NCI-H1694 treated with DMSO at 0.1 percent for 48 hours (cell line): ENCODE results near the gene DIO2.

ENCODE experiments used
- DNase-seq: peaks from one replicate; lab custom pipeline; 2025; lab: John Stamatoyannopoulos, UW

DIO2 gene

DNA sequence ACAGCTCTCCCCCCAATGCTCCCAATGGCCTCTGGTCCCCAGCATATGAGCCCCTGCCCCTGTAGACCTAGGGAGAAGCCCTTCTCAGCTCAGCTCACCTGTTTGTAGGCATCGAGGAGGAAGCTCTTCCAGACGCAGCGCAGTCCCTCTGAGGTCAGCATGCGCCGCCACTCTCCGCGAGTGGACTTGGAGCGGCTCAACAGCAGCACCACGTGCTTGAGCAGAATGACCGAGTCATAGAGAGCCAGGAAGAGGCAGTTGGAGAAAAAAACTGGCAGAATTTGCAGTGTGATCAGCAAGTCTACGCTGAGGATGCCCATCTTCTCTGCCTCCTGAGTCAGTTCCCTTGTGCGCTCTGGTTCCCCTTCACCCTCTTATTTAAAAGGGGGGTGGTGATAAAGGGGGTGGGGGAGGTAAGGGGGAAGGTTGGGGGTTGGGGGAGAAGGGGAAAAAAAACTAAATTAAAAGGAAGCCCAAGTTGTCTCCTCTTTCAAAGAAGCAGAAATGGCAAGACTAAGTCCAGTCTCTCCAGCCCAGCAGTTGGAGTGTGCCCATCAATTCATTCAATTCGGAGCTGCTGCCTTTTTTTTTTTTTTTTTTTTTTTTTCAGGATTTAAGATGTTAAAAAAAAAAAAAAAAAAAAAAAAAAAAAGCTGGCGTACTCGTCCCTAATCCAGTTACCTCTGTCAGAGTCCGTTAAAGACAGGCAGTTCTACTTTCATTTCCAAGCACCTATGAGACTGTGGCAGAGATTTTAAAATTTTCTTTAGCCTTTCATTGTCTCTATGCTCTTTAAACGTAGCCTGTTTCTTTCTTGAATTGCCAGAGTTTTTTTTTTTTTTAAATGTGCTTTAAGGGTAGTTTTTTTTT is at the start of gene DIO2:
Gene DIO2 (minus strand): TSS at position 352 of the 870 bp plus-strand sequence. CDS start 32 bp downstream, at position 320.
- DNase-seq: no peak

DNA sequence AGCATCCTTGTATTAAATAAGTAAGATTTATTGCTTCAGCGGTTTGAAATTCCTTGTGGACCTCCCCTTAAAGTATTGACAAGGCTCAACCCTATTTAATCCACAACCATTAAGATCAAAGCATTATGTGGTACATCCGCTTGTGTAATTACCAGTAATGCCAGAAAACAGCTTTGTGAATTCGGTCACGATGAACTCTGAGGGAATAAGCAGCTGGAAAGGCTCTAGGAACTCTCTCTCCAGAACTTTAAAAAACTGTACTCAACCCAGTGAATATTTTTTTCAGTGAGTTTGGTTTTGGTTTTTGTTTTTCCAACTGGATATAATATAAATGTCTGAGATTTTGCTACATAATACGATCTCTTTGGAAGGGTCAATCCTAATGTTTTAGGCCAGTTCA is 49.3 kb upstream of the DIO2 start:
- no peak for DNase-seq

DNA sequence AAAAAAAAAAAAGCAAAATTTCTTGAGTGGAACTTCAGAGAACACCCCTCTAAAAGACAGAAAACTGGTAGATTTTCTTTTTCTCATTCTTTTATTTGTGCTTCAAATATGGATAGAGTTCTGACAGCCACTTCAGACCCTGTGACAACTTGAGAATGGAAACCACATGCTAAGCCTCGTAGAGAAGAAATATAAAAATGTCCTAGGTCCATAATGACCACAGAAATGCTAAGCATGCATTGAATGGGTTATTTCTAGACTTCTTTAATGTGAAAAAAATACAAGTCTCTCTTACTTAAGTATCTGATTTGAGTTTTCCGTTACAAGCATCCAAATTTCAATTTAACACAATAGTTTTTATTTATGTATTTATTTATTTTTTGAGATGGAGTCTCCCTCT is 28.3 kb upstream of the DIO2 start:
- no peak for DNase-seq

DNA sequence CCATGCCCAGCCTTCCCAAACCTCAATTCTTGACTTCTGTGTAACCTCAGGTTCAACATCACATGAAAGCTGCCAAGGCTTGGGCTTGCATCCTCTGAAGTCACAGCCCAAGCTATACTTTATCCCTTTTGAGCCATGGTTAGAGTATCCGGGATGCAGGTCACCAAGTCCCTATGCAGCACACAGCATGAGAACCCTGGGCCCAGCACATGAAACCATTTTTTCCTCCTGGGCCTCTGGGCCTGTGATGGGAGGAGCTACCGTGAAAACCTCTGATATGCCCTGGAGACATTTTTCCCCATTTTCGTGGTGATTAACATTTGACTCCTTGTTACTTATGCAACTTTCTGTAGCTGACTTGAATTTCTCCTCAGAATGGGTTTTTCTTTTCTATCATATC is 25.8 kb upstream of the DIO2 start:
- DNase-seq: no peak

DNA sequence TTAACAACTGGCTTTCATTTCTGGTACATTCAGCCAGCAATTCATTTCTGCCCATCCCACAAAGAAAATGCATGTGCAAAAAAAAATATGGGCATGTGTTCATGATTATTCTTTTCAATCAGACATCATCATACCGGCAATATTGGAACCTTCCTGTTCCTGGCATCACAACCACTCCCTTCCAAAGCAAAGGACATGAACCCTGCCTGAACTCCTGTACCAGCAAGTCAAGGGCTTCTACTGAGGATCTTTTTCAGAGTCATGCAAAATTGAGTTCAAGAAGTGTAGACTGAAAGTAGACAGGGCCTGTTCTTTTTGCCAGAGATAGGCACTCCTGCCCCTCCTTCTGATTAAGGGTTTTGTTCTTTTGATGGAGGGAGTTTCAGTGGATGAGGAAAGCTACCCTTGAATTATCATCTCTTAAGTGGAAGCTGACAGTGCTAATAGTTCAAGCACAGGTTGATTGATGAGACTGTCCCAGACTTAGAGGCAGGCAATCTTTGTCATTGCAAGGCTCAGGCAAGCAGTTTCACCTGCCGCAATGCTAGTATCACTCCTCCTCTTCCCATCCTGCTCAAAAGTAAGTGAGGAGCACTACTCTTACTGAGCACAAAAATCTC is 22.3 kb upstream of the DIO2 start:
- no peak for DNase-seq

DNA sequence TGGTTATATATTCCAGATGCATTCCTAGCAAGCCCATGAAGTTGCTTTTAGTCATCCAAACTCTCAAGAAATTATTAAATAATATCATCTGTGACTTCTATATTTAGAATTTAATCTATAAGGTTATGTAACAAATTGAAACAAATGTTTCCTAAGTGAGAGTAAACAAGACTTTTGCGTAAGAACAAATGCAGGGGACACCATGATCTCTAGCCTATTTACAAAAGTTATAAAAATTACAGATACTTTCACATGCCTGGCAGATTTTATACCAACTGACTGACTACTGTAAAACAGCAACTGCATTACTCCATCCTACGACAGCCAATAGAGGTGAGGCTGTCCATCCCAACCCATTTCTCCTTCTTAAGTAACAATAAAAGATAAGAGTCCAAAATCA is 20.4 kb upstream of the DIO2 start:
- DNase-seq: no peak

DNA sequence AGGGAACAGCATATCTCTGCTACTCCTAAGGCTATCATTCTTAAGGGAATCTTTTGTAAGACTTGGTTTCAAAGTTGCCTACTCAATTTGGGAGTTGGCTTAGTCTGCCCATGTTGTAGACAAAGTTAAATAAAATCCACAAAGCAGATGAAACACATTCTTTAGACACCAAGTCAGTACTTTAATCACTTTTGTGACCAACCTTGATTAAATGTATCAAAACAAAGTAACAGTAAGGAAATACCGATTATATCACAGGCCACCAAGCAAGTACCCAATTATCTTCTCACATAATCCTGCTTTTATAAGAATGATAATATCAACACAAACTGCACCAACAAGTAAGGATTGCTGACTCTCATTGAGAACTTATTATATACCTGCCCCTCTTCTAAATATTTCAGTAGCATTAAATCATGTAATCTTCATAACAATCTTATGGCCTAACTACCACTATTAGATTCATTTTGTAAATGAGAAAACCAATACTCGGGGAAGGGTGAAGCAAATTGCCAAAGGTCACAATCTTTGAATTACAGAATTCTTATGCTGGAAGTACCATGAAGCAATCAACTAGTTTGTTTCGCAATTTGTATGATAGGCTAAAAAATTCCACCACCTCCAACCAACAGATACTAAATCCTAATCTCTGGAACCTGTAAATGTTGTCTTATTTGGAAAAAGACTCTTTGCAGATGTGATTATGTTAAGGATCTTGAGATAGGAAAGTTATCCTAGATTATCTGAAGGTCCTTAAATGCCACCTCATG is 12.6 kb upstream of the DIO2 start:
- DNase-seq: no peak

DNA sequence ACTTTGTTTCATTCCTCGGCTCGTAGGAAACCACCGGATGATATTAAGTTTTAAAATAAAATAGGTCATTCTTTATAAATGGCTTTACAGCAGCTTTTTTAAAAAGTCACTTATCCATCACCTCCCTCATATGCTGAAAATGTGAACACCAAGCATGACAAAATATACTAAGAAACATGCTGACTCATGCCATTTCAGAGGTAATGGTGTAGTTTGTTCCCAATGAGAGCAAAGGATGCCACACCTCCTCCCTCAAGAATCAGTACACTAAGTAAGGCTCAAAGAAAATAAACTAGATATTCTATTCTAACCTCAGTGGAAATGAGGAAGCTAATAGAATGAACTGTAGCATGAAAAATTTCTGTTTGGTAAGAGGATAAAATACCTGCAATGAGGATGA is 5.5 kb upstream of the DIO2 start:
- no peak for DNase-seq

DNA sequence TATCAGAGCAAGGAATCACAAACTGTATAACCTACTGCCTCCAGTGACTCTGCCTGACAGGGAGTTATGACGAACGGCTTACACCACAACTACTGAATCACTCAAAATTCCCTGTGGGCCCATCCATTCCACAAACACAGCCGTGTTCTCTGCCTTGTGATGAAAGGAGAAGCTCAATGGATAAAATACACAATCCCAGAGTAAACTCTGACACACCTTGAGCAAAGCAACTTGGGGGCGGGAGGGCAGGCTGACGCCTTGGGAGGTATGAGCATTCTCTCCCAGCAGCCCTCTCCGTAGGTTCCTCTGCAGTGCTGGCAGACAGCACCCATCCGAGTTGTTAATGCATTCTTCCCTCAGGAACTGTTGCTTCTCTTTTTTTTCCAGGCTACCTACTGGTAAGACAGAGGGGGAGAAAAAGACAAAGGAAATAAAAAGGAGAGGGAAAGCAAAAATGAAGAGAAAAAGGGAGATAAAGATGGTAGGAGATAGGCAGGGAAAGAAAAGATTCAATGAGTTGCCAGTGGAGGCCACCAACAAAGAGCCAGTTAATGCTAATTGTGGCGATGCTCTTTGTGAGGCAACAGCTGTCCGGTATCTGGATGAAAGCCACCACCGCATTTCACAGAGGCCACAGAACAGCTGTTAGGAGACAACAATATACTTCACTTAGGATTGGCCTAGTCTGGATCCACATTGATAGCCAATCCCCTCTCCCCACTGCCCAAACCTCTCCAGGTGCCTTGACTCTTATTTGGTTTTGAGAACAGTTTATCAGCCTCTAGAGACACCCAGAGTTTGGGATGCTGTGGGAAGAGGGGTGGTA is 4.7 kb upstream of the DIO2 start:
- DNase-seq: no peak

DNA sequence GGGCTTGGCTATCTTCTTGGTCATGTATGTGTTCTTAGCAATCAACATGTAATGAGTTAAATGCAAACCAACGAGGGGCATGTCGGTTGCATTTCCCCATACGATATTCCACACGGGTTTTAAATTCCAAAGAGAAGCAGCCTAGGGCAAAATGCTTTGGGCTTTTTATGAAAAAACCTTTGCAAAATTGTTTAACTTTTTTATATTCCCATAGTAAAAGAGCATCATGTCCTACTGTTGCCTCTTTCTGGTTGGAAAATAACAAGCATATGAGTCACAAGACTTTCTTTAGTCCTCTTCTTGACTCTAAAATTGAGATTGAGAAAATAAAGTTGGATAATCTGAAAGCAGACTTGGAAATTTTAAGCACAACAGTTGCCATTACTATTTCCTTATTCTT is 3.8 kb upstream of the DIO2 start:
- no peak for DNase-seq

DNA sequence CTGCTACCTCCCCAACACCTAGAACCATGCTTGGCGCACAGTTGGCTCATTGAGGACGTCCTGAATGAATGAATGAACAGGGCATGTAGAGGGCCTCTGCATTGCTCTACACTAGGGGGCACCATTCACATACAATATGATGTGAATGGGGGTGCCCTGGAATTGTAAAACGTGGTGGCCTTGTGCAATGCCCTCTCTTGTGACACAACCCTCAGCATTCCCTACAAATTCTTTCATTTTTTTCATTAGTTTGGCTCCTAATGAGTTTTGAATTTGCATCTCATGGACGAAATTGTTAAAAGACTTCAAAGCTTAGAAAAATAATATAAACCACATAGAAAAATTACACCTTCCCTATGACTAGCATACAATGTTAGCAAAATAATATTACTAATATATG is 2.3 kb upstream of the DIO2 start:
- DNase-seq: peak; percentile 39

DNA sequence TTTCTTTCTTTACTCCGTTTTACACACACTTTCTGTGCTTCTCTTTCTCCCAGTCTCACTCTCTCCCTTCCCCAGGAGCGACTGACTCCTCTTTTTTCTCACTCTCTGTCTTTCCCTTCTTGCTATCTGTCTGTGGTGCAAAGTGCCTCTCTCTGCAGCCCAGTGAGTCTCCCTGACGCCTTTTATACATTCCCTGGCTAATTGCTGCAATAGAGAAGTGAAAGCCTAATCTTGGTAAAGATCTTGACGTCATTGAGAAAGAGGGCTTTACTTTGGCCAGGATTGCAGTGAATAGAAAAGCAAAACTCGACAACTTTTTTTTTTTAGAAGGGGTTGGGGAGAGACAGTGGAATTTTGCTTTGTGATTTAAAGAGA is 706 bp upstream of the DIO2 start:
- no peak for DNase-seq

DNA sequence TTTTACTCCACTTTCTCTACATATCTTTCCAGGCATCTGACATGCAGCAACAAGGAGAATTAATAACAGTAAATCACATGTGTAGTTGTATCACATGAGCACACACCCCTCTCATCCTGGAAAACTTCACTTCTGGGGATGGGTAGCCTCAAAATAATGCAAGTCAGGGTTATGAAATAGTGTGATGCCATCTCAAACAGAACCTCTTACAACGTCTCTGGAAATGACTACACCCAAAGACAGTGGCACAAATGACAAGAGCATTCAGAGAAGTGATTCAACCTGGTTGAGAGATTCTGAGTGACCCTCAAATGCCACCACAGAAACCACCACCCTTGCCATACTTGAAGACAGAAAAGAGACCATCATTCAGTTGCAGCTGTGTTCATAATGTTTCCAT is 2.8 kb downstream of the DIO2 start:
- no peak for DNase-seq

DNA sequence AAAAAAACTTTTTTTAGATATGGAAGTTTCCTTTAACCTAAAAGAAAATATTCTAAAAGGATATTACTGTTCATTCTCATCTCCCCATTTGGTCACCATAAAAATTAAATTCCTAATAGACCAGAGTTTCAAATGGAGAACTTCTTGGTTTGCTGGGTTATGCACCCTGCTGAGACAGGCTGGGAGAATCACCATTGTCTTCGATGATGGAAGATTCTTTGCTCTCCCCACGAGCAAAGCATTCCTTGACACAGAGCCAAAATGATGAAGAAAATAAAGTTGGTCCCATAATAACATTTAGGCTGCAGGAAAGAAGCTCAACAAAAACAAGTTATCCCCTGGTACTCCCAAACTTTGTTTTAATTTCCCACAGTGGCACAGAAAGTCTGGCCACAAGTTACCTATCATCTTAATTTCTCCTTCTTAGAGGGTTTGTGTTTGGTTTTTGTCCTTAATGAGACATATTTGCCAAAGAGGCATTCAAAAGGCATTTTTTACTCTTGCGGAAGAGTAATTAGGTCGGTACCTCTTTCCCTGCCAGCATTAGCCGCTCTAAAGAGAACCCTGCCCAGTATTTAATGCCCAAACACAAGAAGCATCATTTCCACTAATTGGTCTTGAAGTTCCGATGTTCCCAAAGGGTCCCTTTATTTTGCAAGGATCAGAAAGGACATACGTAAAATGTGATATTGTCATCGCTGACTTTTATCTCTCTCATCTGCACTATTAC is 4.8 kb downstream of the DIO2 start:
- no peak for DNase-seq

DNA sequence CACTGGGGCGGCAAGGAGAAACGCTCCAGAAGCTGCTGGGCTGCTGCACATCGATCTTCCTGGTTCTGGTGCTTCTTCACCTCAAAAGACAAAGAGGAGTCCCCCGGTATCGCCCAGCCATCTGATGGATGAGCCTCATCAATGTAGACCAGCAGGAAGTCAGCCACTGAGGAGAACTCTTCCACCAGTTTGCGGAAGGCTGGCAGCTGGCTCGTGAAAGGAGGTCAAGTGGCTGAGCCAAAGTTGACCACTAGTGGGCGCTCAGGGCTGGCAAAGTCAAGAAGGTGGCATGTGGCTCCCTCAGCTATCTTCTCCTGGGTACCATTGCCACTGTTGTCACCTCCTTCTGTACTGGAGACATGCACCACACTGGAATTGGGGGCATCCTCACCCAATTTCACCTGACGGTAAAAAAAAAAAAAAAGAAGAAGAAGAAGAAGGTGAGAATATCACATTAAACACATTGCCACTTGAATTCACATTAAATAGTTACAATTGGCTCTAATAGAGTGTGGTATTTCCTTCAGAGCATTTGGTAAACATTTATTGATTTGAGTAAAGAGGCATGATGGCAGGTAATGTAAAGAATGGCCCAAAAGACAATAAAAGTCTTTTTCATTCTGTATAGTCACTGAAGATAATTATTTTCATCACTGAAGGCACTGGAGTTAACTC is 8.3 kb downstream of the DIO2 start:
- no peak for DNase-seq

DNA sequence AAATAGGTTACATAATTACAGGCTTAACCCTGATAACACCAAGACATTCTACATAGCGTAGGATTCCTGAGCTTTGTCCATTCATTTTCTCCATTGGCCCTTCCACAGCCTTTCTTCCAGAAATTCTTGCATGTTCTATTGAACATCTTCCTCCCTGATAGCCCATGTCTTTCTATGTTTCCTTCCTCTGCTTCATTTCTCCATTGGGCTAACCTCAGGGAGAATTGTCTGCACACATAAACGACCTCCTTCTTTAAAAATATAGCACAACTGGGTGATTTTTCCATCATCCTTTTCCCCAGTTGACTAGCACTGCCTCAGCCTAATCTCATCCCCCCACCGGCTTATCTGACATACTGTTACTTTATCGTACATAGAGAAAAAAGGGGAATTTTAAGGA is 11.2 kb downstream of the DIO2 start:
- no peak for DNase-seq

DNA sequence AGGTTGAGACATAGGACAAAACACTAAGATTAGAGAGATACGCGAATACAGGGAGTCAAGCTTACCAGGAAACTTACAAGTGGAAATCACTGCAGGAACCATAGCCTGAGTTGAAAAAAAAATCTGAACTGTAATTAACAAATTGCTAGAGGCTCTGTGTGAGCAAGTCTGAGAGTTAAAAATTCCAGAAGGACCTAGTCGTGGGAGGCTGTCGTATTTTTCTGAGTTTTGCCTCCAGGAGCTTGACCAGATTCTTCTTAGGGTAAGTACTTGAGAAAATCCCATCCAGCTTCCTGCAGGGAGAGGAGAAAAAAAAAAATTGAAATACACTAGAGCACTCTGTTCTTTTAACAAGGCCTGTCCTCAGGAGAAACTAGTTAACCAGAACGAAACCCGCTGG is 22.7 kb downstream of the DIO2 start:
- DNase-seq: no peak

DNA sequence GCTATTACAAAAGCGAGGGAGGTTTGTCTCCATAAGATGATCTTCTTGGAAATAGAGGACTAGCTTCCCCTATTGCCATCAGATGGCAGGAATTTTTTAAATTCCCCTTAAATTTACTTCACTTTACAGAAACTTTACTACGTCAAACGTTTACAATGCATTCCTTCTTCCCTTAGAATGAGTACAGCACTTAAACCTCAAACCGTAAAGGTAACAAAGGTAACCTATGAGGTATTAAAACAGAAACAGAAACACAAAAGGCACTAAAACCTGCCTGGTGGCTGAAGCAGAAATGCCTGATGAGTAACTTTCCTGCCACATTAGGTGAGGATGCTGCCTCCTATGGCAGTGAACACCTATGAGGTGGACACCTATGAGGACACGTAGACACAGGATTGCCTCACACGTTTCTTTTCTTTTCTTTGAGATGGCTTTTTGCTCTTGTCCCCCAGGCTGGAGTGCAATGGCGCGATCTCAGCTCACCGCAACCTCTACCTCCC is 25.0 kb downstream of the DIO2 start:
- DNase-seq: no peak

DNA sequence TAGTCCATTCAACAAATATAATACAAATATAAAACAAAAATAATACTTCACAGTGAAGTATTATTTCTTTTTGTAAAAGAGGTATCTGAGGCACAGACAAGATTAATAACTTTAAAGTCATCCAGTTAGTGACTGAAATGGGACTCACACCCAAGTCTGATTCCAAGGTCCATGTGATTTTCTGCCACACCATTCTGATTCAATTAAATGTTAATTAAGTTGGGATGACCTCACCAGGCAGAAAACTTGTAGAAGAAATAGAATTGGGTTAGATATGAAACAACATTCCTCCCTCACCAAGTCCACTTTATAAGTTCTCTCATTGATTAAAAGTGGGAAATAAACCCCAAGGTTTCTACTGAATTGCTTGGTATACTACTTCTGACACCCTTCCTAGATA is 34.4 kb downstream of the DIO2 start:
- DNase-seq: no peak

DNA sequence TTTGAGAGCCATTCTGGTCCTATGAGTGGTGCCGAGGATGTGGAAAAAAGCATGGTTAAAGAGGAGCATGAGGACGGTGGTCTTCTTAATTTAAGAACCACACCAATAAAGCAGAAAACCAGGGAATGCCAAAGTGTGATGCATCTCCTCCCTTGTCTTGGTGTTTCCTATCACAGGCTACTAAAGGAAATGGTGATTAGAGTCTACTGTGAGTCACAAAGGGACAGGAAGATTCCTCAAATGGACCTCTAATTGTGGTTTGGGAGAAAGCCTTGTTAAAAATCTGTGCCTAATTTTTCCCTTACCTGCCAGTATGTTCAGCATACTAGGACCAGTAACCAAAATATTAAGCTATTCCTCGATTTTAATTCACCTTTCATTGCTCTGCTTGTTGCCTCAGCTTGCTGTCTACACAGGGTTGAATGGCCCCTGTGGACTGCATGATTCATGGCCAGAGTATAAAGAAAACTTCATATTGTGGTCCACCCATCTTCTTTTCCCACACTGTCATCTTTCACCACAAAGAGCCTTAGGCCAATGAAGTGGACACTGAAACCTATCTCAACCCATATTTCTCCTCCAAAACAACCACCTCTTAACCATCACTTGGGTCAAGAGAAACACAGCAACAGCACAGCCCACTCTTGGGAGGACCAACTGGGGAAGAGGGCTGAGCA is 38.8 kb downstream of the DIO2 start:
- no peak for DNase-seq
